Uterus (tissue), 4 donors: Measurements from ENCODE around the gene GLIPR2. TPM values are rescaled to one million over a fixed set of nuclear protein-coding genes. Genes with fewer than 3 reads are reported as not detected.

Experiments used
- DNase-seq, 2 donors: peaks; one replicate each; pipeline ENCODE4 v3.0.0-alpha.2; 2019 to 2020
- H3K27ac ChIP-seq, 2 donors: fragments of 200-600 bp; sonication (generic); 1 replicate in 1 of 2; 2 replicates in 1 of 2; pipeline ENCODE4 v1.5.1; 2016 to 2018
- H3K27me3 ChIP-seq, 2 donors: fragments of 200-600 bp; sonication (generic); one replicate each; pipeline ENCODE4 v1.5.1; 2018 to 2019; ENCODE audit warnings: control low read depth in 1 of 2
- H3K36me3 ChIP-seq, 2 donors: fragments of 200-600 bp; sonication (generic); one replicate each; pipeline ENCODE4 v1.5.1; 2019; ENCODE audit warnings: control low read depth in 1 of 2
- H3K4me1 ChIP-seq, 2 donors: fragments of 200-600 bp; sonication (generic); one replicate each; pipeline ENCODE4 v1.5.1; 2018 to 2019; ENCODE audit warnings: control low read depth in 1 of 2
- H3K4me3 ChIP-seq, 2 donors: fragments of 200-600 bp; sonication (generic); 1 replicate in 1 of 2; 2 replicates in 1 of 2; pipeline ENCODE4 v1.5.1; 2018 to 2019; ENCODE audit warnings: mild to moderate bottlenecking in 1 of 2
- H3K9me3 ChIP-seq, 2 donors: fragments of 200-600 bp; sonication (generic); one replicate each; pipeline ENCODE4 v1.5.1; 2019; ENCODE audit warnings: control low read depth in 1 of 2
- POLR2A ChIP-seq, 2 donors: fragments of 450-650 bp; IDR thresholded peaks; one replicate each; pipeline ENCODE4 v1.6.1; 2016; ENCODE audit warnings: antibody characterized with exemption in 2 of 2, mild to moderate bottlenecking in 1 of 2, moderate library complexity in 1 of 2
- intact Hi-C: fragments of 100-400 bp; cut with DNase I; formaldehyde crosslinking; loops from one replicate; pipeline ENCODE4 v1.15.1; 2023; ENCODE audit warnings: low total_unique reads
- total RNA-seq, 4 donors: library from RNA; depleted of rRNA in 3 of 4; stranded (reverse); fragments of >200 nt in 3 of 4; gene quantifications; one replicate each; pipeline versions ENCODE4 v1.1.0 to v1.2.4, GENCODE V29; 2014 to 2023
- TF ChIP-seq, protein P1 (sequence below), 4 experiments: fragments of 200-600 bp in 2 of 4; fragments of 450-650 bp in 2 of 4; sonication (generic) in 2 of 4; IDR thresholded peaks; one replicate each; pipeline ENCODE4 v1.5.1; 2016 to 2019; ENCODE audit warnings: antibody characterized with exemption in 4 of 4, mild to moderate bottlenecking in 2 of 4, moderate library complexity in 1 of 4
- donor health status: DM: yes; HTN: yes; CAD: no.

GLIPR2 gene
- total RNA-seq, 4 donors from 2014 or later, result 25.6 to 109 (median 60.8) TPM

GRCh38 chr9:36116593-36116992, 19.9 kb upstream of the GLIPR2 start:
- no peak for DNase-seq

DNA sequence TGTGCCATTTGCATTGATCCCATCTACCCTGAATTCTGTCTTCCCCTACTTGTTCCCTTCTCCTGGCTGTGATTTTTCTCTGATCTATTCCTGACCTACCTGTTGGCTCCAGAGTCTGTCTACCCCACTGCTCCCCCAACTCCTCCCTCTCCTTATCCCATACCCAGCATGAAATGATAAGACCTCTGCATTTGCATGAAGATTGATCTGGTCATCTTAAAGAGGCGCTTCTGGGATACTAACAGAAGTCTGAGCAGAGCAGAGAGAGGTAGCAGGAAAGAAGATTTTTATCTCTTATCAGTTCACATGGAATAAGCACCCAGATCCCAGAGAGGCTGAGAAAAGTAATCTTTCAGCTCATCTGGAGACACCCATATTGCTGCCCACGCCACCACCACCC, 18.3 kb upstream of the GLIPR2 start:
- no peak for DNase-seq
- no peak overlapping the region for H3K4me3 ChIP-seq
- intact Hi-C loops, result no loop called here
- no peaks in the 10 kb centered on the region for H3K4me1 ChIP-seq
- H3K9me3 ChIP-seq, result no peaks in the 10 kb centered on the region
- H3K27ac ChIP-seq, result no peak overlapping the region
- H3K36me3 ChIP-seq, result no peaks in the 10 kb centered on the region
- TF ChIP-seq, protein P1, sequence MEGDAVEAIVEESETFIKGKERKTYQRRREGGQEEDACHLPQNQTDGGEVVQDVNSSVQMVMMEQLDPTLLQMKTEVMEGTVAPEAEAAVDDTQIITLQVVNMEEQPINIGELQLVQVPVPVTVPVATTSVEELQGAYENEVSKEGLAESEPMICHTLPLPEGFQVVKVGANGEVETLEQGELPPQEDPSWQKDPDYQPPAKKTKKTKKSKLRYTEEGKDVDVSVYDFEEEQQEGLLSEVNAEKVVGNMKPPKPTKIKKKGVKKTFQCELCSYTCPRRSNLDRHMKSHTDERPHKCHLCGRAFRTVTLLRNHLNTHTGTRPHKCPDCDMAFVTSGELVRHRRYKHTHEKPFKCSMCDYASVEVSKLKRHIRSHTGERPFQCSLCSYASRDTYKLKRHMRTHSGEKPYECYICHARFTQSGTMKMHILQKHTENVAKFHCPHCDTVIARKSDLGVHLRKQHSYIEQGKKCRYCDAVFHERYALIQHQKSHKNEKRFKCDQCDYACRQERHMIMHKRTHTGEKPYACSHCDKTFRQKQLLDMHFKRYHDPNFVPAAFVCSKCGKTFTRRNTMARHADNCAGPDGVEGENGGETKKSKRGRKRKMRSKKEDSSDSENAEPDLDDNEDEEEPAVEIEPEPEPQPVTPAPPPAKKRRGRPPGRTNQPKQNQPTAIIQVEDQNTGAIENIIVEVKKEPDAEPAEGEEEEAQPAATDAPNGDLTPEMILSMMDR (IDR thresholded peaks at IDR 0.05), result no peak
- TF ChIP-seq POLR2A (IDR thresholded peaks at IDR 0.05), result no peak
- no peaks in the 10 kb centered on the region for H3K27me3 ChIP-seq

More at GRCh38 chr9:36116593-36116992, 19.9 kb upstream of the GLIPR2 start:
- no peaks in the 10 kb centered on the region for H3K4me1 ChIP-seq
- no peaks in the 10 kb centered on the region for H3K9me3 ChIP-seq
- H3K27ac ChIP-seq, result no peak overlapping the region
- H3K36me3 ChIP-seq, result no peaks in the 10 kb centered on the region
- no peak overlapping the region for H3K4me3 ChIP-seq
- no peaks in the 10 kb centered on the region for H3K27me3 ChIP-seq
- intact Hi-C loops, result no loop called here
- TF ChIP-seq, protein P1 (IDR thresholded peaks at IDR 0.05), result no peak
- TF ChIP-seq POLR2A (IDR thresholded peaks at IDR 0.05), result no peak

GRCh38 chr9:36118706-36119105, 17.8 kb upstream of the GLIPR2 start:
- no peak overlapping the region for H3K27ac ChIP-seq
- no peak for TF ChIP-seq POLR2A (IDR thresholded peaks at IDR 0.05)
- TF ChIP-seq, protein P1 (IDR thresholded peaks at IDR 0.05), result no peak
- H3K4me3 ChIP-seq, result no peak overlapping the region
- no peak for DNase-seq
- intact Hi-C loops, result no loop called here
- no peaks in the 10 kb centered on the region for H3K9me3 ChIP-seq
- no peaks in the 10 kb centered on the region for H3K4me1 ChIP-seq
- no peaks in the 10 kb centered on the region for H3K27me3 ChIP-seq
- no peaks in the 10 kb centered on the region for H3K36me3 ChIP-seq

GRCh38 chr9:36119476-36119875, 17.1 kb upstream of the GLIPR2 start:
- intact Hi-C loops, result no loop called here
- no peak overlapping the region for H3K4me3 ChIP-seq
- no peaks in the 10 kb centered on the region for H3K4me1 ChIP-seq
- no peaks in the 10 kb centered on the region for H3K9me3 ChIP-seq
- no peak for TF ChIP-seq POLR2A (IDR thresholded peaks at IDR 0.05)
- TF ChIP-seq, protein P1 (IDR thresholded peaks at IDR 0.05), result no peak
- H3K27me3 ChIP-seq, result no peaks in the 10 kb centered on the region
- H3K36me3 ChIP-seq, result no peaks in the 10 kb centered on the region
- DNase-seq, result no peak
- H3K27ac ChIP-seq, result no peak overlapping the region

DNA sequence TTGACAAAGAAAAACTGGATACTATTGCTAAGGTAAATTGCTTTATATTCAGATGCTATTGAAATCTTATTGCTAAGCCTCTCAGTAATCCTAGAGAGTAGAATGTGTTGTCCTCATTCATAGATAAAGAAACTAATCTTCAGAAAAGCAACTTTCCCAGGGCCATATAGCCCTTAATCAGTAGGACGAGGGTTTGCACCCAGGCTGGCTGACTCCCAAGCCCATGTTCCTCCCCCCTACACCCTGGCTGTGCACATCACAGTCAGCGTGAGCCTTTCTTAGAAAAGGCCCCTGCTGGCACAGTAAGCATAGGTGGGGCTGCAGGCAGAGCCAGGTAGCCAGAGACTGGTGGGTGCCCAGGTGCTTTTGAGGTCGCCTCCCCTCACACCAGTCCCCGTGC, 15.8 kb upstream of the GLIPR2 start:
- H3K4me1 ChIP-seq, result no peaks in the 10 kb centered on the region
- intact Hi-C loops, result no loop called here
- DNase-seq, result no peak
- no peaks in the 10 kb centered on the region for H3K36me3 ChIP-seq
- H3K27me3 ChIP-seq, result no peaks in the 10 kb centered on the region
- no peak overlapping the region for H3K27ac ChIP-seq
- no peak overlapping the region for H3K4me3 ChIP-seq
- H3K9me3 ChIP-seq, result no peaks in the 10 kb centered on the region
- TF ChIP-seq POLR2A (IDR thresholded peaks at IDR 0.05), result no peak
- TF ChIP-seq, protein P1 (IDR thresholded peaks at IDR 0.05), result no peak
